HG02884 (cell line): ENCODE measurements around the gene BACH1.

Experiments used
- ATAC-seq: cut with Tn5 transposase; IDR thresholded peaks from one replicate; pipeline ENCODE4 v1.9.1; 2021; ENCODE audit warnings: mild to moderate bottlenecking, moderate library complexity; ENCODE audit not compliant: unreplicated experiment

Gene BACH1

GRCh38 chr21:29376556-29376955 lies 77.8 kb downstream of the BACH1 start:
- peak; percentile 75 for ATAC-seq

DNA sequence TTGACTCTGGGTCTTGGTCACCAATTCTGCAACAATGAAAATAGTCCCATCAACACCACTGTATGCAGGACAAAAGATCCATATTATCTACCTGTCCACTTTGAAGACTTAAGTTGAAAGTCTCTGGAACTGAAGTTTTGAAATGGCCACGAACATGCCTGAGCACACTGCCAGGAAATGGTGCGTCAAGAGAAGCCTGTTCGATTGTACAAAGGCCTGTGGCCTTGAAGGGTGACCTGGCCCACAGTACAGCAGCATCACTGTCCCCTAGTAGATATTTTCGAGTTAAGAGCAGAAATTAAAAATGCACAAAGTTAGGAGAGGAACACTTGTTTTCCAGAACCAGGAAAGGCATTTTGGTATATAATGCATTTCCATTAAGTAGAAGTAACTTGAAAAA lies 78.5 kb downstream of the BACH1 start:
- ATAC-seq = no peak

- no peak for ATAC-seq
Observed at GRCh38 chr21:29378832-29379231, 80.1 kb downstream of the BACH1 start.

DNA sequence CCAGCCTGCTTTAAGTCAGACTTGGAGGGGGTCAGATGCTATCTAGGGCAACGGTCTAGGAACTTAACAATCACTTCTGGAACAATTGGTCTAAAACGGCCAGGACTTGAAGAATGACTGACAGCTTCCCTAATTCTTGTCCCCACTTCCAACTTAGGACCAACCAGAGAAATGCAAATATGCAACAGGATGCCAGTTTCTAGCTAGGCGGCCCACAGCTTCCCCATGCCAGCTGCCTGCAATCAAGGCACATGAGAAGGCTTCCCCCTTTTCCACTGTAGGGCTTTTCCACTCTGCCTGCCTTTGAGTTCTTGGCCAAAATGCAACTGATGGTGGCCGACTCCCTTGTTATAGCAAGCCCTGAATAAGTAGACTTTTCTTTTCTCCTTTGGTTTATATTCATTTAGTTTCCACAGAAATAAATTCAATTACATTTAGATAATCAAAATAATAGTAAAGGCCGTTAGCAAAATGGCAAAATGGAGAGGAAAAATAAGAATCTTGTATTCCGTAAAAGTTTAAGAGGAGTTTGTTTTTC lies 80.9 kb downstream of the BACH1 start:
- ATAC-seq = no peak

GRCh38 chr21:29382030-29382654 lies 83.4 kb downstream of the BACH1 start:
- no peak for ATAC-seq

GRCh38 chr21:29384683-29385359 lies 86.1 kb downstream of the BACH1 start:
- ATAC-seq = no peak

DNA sequence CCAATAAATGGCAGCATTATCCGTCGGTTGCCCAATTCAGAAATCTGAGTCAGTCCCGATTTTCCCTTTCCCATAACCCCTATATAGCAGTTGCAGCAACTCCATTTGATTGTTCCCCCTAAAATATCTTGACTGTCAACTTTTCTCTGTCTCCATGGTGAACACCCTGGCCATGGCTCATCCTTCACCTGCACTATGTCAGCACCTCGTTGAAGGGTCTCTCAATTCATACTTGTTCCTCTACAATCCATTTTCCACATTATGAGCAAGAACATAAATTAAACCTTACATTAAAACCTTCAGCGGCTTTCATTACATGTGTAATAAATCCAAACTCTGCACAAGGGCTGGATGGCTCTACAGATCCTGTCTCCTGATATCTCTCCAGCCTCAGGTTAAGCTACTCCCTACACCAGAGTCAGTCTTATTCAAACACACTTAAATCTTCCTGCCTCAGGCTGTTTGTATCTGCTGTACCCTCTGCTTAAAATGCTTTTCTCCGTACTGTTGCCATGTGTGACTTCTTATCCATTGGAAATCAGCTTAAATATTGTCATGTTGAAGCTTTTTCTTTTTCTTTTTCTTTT lies 87.3 kb downstream of the BACH1 start:
- no peak for ATAC-seq

GRCh38 chr21:29386803-29387202 lies 88.1 kb downstream of the BACH1 start:
- ATAC-seq = no peak

GRCh38 chr21:29387598-29387997 lies 88.9 kb downstream of the BACH1 start:
- ATAC-seq = no peak

- ATAC-seq = no peak
Observed at GRCh38 chr21:29389136-29389535, 90.4 kb downstream of the BACH1 start.

DNA sequence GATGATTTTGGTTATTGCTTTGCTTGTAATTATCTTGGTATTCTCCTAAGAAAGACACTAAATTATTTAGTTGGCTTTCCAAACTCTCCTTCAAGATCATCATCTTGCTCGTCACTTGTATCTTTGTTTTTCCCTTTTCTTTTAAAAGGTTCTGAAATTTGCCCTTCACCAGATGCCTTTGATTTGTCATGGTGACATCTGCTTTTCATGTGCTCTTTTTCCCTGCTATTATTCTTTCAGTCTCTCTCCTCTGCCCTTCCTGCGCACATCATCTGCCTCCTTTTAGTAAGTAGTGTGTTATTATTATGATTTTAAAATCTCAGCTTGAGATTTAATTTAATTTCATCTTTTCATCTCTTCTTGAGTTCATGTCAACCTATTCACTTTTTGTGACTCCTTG lies 92.1 kb downstream of the BACH1 start:
- ATAC-seq = no peak

GRCh38 chr21:29394051-29394450 lies 95.3 kb downstream of the BACH1 start:
- no peak for ATAC-seq
